H1 (cell line): ENCODE measurements around the gene HIVEP2.

Source experiments
- CREB1 ChIP-seq: IDR thresholded peaks from 2 replicates; pipeline ENCODE4 v1.6.1; 2012; ENCODE audit warnings: inconsistent platforms
- HDAC6 ChIP-seq: IDR thresholded peaks from one replicate; pipeline ENCODE4 v1.7.1; 2012; ENCODE audit warnings: low read depth, mild to moderate bottlenecking, inconsistent platforms, low read length, moderate library complexity
- POU5F1 ChIP-seq: IDR thresholded peaks from 2 replicates; pipeline ENCODE4 v1.6.1; 2011; ENCODE audit warnings: low read depth, mild to moderate bottlenecking, low read length, moderate library complexity
- RBBP5 ChIP-seq: IDR thresholded peaks from 2 replicates; pipeline ENCODE4 v1.7.1; 2012; ENCODE audit warnings: low read depth, mild to moderate bottlenecking, inconsistent platforms, low read length, moderate library complexity, borderline replicate concordance

DNA sequence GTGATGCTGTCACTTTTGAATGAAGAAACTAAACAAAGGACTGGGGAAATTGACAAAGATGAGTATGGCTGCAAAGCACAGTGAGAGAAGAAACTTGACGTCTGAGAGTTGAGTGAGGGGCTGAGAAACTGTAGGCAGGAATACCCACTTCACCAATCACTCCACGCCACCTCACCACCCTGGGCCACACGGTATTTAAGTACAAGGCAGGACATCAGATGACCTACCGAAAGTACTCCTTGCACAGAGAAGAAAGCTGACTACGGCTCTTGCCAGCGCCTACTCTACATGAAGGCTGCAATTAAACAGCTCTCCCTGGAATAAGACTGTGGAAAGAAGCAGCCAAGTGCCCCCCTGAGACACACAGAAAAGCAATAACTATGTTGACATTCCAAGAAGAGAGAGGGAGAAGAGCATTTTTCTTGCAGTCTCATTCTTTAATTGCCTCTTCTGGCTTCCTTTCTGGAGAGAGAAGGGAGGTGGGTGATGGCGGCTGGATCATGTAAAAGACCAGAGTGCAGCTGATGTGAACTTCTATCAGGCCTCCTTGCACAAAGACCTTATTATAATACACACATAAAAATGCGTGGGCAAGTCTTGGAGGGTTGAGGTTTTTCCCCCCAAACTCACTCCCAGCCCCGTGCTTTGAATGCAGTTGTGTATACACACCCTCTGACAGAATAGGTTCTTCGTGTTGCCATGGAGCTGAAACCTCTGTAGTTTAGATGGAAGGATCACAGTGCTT is 44.6 kb downstream of the HIVEP2 start:
- TF ChIP-seq CREB1: no peak
- TF ChIP-seq POU5F1: no peak
- no peak for TF ChIP-seq HDAC6
- TF ChIP-seq RBBP5: no peak
